Common myeloid progenitor, CD34-positive (primary cell): ENCODE measurements around the gene PLXNA4.

Experiments used
- CTCF ChIA-PET: fragments of 350-600 bp; sonication (Branson Sonifier 250); formaldehyde crosslinking; loops from one replicate; lab custom pipeline; 2021; ENCODE audit warnings: antibody characterized with exemption; lab: Charles Lee
- POLR2A ChIA-PET: fragments of 350-600 bp; sonication (Branson Sonifier 250); formaldehyde crosslinking; loops from one replicate; lab custom pipeline; 2021; ENCODE audit warnings: antibody characterized with exemption; lab: Charles Lee
- DNase-seq, 3 donors: peaks; one replicate each; pipeline versions ENCODE4 v3.0.0 to v3.0.0-alpha.2; 2013
- H3K27ac ChIP-seq, 2 experiments: 1 replicate in 1 of 2; 2 replicates in 1 of 2; pipeline ENCODE4 v1.7.0; 2013; ENCODE audit warnings: inconsistent platforms in 2 of 2, low read length in 2 of 2, mild to moderate bottlenecking in 2 of 2, low read depth in 1 of 2, moderate library complexity in 1 of 2; ENCODE audit not compliant: severe bottlenecking in 2 of 2, insufficient read depth in 1 of 2, poor library complexity in 1 of 2
- H3K27me3 ChIP-seq, 5 experiments: replicated peaks in 2 of 5; 1 replicate in 3 of 5; 2 replicates in 2 of 5; pipeline versions ENCODE4 v1.6.1 to v1.7.0; 2013; ENCODE audit warnings: low read length in 4 of 5, mild to moderate bottlenecking in 2 of 5, moderate library complexity in 2 of 5, inconsistent platforms in 1 of 5; ENCODE audit not compliant: insufficient read depth in 5 of 5, control insufficient read depth in 4 of 5
- H3K36me3 ChIP-seq, 4 experiments: 1 replicate in 2 of 4; 2 replicates in 2 of 4; pipeline versions ENCODE4 v1.6.1 to v1.7.0; 2013; ENCODE audit warnings: low read length in 3 of 4, control low read depth in 1 of 4, mild to moderate bottlenecking in 1 of 4; ENCODE audit not compliant: control insufficient read depth in 4 of 4, insufficient read depth in 4 of 4
- H3K4me1 ChIP-seq, 4 experiments: 1 replicate in 3 of 4; 2 replicates in 1 of 4; pipeline versions ENCODE4 v1.6.1 to v1.7.1; 2013; ENCODE audit warnings: low read length in 3 of 4, mild to moderate bottlenecking in 3 of 4, control low read depth in 1 of 4, inconsistent platforms in 1 of 4, moderate library complexity in 1 of 4; ENCODE audit not compliant: control insufficient read depth in 4 of 4, insufficient read depth in 4 of 4; ENCODE audit errors: control extremely low read depth in 1 of 4
- H3K4me3 ChIP-seq, 7 experiments: 1 replicate in 4 of 7; 2 replicates in 3 of 7; pipeline versions ENCODE4 v1.5.1 to v1.7.0; 2013; ENCODE audit warnings: mild to moderate bottlenecking in 7 of 7, low read length in 6 of 7, moderate library complexity in 6 of 7, inconsistent platforms in 2 of 7, low read depth in 2 of 7, control low read depth in 1 of 7; ENCODE audit not compliant: insufficient read depth in 4 of 7, control insufficient read depth in 1 of 7; ENCODE audit errors: extremely low read depth in 1 of 7
- H3K9me3 ChIP-seq, 5 experiments: 1 replicate in 4 of 5; 2 replicates in 1 of 5; pipeline versions ENCODE4 v1.6.1 to v1.7.1; 2013; ENCODE audit warnings: low read length in 4 of 5, mild to moderate bottlenecking in 2 of 5, inconsistent platforms in 1 of 5, low read depth in 1 of 5, moderate library complexity in 1 of 5; ENCODE audit not compliant: control insufficient read depth in 4 of 5, insufficient read depth in 2 of 5; ENCODE audit errors: control extremely low read depth in 1 of 5
- WGBS: methylation state at CpG from one replicate; pipeline ENCODE4 v1.1.5; 2013; ENCODE audit not compliant: insufficient coverage; 5-methylcytosine and 5-hydroxymethylcytosine counted together

PLXNA4 gene

GRCh38 chr7:132116369-132116768 lies 459.9 kb downstream of the PLXNA4 start:
- Histone ChIP-seq H3K27ac (no peak overlapping the region), H3K27me3 (peaks cover 0 to 8% (median 2%) of the 10 kb centered on the region in 5 experiments), H3K36me3 (no peaks in the 10 kb centered on the region), H3K4me3 (no peak overlapping the region), H3K9me3 (no peaks in the 10 kb centered on the region), H3K4me1 (no peaks in the 10 kb centered on the region)
- 100% methylated on average over 2 of the region's 3 CpGs for WGBS
- POLR2A ChIA-PET = no interaction called here
- no peak for DNase-seq
- CTCF ChIA-PET = no interaction called here

- DNase-seq = no peak
- ChIA-PET CTCF (no interaction called here), POLR2A (no interaction called here)
- H3K4me3 ChIP-seq = no peak overlapping the region
- peaks cover 0 to 8% (median 2%) of the 10 kb centered on the region in 5 experiments for H3K27me3 ChIP-seq
- no peak overlapping the region for H3K27ac ChIP-seq
- H3K4me1 ChIP-seq = no peaks in the 10 kb centered on the region
- H3K36me3 ChIP-seq = no peaks in the 10 kb centered on the region
- 100% methylated on average over 1 of the region's 2 CpGs for WGBS
- no peaks in the 10 kb centered on the region for H3K9me3 ChIP-seq
Observed at GRCh38 chr7:132115758-132116157, 460.5 kb downstream of the PLXNA4 start.

- ChIA-PET CTCF (no interaction called here), POLR2A (no interaction called here)
- Histone ChIP-seq H3K36me3 (no peaks in the 10 kb centered on the region), H3K9me3 (no peaks in the 10 kb centered on the region), H3K27ac (no peak overlapping the region), H3K27me3 (peaks cover 0 to 8% (median 2%) of the 10 kb centered on the region in 5 experiments), H3K4me1 (no peaks in the 10 kb centered on the region), H3K4me3 (no peak overlapping the region)
- 95% methylated on average over 4 of the region's 4 CpGs for WGBS
- no peak for DNase-seq
Observed at GRCh38 chr7:132115028-132115427, 461.2 kb downstream of the PLXNA4 start.

- no peak for DNase-seq
- H3K36me3 ChIP-seq = no peaks in the 10 kb centered on the region
- ChIA-PET CTCF (no interaction called here), POLR2A (no interaction called here)
- 86% methylated on average over 8 of the region's 9 CpGs for WGBS
- H3K27me3 ChIP-seq = peaks cover 0 to 8% (median 2%) of the 10 kb centered on the region in 5 experiments
- H3K27ac ChIP-seq = no peak overlapping the region
- H3K4me3 ChIP-seq = no peak overlapping the region
- H3K4me1 ChIP-seq = no peaks in the 10 kb centered on the region
- no peaks in the 10 kb centered on the region for H3K9me3 ChIP-seq
Observed at GRCh38 chr7:132114411-132114810, 461.9 kb downstream of the PLXNA4 start.

GRCh38 chr7:132113536-132114371 lies 462.5 kb downstream of the PLXNA4 start:
- POLR2A ChIA-PET = no interaction called here
- no peak for DNase-seq
- CTCF ChIA-PET = no interaction called here
- H3K4me3 ChIP-seq = no peak overlapping the region
- H3K27me3 ChIP-seq = peaks cover 0 to 8% (median 2%) of the 10 kb centered on the region in 5 experiments
- no peaks in the 10 kb centered on the region for H3K9me3 ChIP-seq
- no peak overlapping the region for H3K27ac ChIP-seq
- H3K36me3 ChIP-seq = no peaks in the 10 kb centered on the region
- 84% methylated on average over 18 of the region's 21 CpGs for WGBS
- H3K4me1 ChIP-seq = no peaks in the 10 kb centered on the region

GRCh38 chr7:132112657-132113056 lies 463.6 kb downstream of the PLXNA4 start:
- CTCF ChIA-PET = no interaction called here
- Histone ChIP-seq H3K27ac (no peak overlapping the region), H3K4me3 (no peak overlapping the region), H3K4me1 (no peaks in the 10 kb centered on the region), H3K9me3 (no peaks in the 10 kb centered on the region), H3K36me3 (no peaks in the 10 kb centered on the region), H3K27me3 (peaks cover 0 to 8% (median 6%) of the 10 kb centered on the region in 5 experiments)
- WGBS = 88% methylated on average over 2 of the region's 4 CpGs
- no peak for DNase-seq
- POLR2A ChIA-PET = no interaction called here

GRCh38 chr7:132112106-132112505 lies 464.2 kb downstream of the PLXNA4 start:
- 85% methylated on average over 2 of the region's 2 CpGs for WGBS
- no peak overlapping the region for H3K4me3 ChIP-seq
- H3K27ac ChIP-seq = no peak overlapping the region
- peaks cover 0 to 8% (median 6%) of the 10 kb centered on the region in 5 experiments for H3K27me3 ChIP-seq
- ChIA-PET POLR2A (interaction anchor here (0.6 kb wide), 1 partner anchor 29 kb away, joined by 3 read pairs; no protein-coding TSS in a partner anchor), CTCF (no interaction called here)
- H3K36me3 ChIP-seq = no peaks in the 10 kb centered on the region
- no peak for DNase-seq
- H3K9me3 ChIP-seq = no peaks in the 10 kb centered on the region
- no peaks in the 10 kb centered on the region for H3K4me1 ChIP-seq
